Ovary (tissue), 3 donors: Measurements from ENCODE around the gene PARD3.

Source experiments
- EP300 ChIP-seq: sonication (generic); formaldehyde crosslinking; IDR thresholded peaks from one replicate; pipeline ENCODE4 v1.6.1; 2017; ENCODE audit warnings: antibody characterized with exemption
- POLR2A ChIP-seq: fragments of 450-650 bp; IDR thresholded peaks from one replicate; pipeline ENCODE4 v1.6.1; 2017; ENCODE audit warnings: antibody characterized with exemption, mild to moderate bottlenecking, moderate library complexity
- TF ChIP-seq, protein P1 (sequence below), 3 donors: fragments of 450-650 bp in 2 of 3; fragments of 200-600 bp in 1 of 3; IDR thresholded peaks; one replicate each; pipeline versions ENCODE4 v1.5.1 to v1.8.0; 2016 to 2022; ENCODE audit warnings: antibody characterized with exemption in 3 of 3, mild to moderate bottlenecking in 1 of 3
- donor health status: DM: no; HTN: no; CAD: no.

DNA sequence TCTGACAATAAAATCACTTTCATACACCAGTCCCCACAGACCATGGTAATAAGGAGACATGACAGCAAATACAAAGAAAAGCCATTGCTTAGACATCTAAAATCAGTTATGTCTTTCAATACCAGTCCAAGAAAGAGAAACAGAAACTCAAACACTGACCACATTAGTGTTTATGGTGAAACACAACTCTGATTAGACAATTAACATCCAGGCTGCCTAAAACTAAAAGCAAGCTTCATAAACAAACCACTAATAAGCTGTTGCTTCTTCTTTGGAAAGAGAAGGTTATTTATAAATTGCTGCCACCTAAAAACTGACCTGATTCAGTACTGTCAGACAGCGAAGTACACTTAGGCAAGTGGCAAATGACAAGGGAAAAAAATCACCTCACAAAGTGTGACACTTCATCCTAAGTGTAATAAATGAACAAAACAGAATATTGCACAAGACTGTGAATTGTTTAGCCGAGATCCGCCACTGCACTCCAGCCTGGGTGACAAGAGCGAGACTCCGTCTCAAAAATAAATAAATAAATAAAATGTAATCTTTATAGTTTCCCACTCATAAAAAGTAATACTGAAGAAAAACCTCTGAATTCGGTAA is 277.4 kb downstream of the PARD3 start:
- TF ChIP-seq POLR2A (no peak), EP300 (no peak)
- TF ChIP-seq, protein P1, sequence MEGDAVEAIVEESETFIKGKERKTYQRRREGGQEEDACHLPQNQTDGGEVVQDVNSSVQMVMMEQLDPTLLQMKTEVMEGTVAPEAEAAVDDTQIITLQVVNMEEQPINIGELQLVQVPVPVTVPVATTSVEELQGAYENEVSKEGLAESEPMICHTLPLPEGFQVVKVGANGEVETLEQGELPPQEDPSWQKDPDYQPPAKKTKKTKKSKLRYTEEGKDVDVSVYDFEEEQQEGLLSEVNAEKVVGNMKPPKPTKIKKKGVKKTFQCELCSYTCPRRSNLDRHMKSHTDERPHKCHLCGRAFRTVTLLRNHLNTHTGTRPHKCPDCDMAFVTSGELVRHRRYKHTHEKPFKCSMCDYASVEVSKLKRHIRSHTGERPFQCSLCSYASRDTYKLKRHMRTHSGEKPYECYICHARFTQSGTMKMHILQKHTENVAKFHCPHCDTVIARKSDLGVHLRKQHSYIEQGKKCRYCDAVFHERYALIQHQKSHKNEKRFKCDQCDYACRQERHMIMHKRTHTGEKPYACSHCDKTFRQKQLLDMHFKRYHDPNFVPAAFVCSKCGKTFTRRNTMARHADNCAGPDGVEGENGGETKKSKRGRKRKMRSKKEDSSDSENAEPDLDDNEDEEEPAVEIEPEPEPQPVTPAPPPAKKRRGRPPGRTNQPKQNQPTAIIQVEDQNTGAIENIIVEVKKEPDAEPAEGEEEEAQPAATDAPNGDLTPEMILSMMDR (IDR thresholded peaks at IDR 0.05): no peak
